ENCODE data around the gene ERC1.

ERC1 gene

GRCh38 chr12:1532375-1533165, 541.5 kb downstream of the ERC1 start:
- Histone ChIP-seq H3K27me3 (ENCODE audit: control insufficient read depth in 1 of 2, insufficient read depth in 1 of 2, low read length in 2 of 2) (no peaks in the 10 kb centered on the region), H3K4me2 (ENCODE audit: low read length, poor library complexity, severe bottlenecking) (peak overlapping the region; percentile 5), H4K8ac (ENCODE audit: low read length) (no peak overlapping the region), H3K9ac (ENCODE audit: low read length) (peak overlapping the region; percentile 83), H2BK15ac (ENCODE audit: low read depth, poor library complexity, severe bottlenecking) (no peak overlapping the region), H3K9me3 (ENCODE audit: control insufficient read depth, low read length) (no peaks in the 10 kb centered on the region), H4K91ac (ENCODE audit: low read length) (no peak overlapping the region), H3K23ac (ENCODE audit: low read length in 2 of 2) (no peak overlapping the region), H2BK5ac (ENCODE audit: low read depth, low read length, poor library complexity, severe bottlenecking) (no peak overlapping the region), H3K18ac (ENCODE audit: low read depth in 1 of 2, low read length in 2 of 2) (no peak overlapping the region), H3K36me3 (ENCODE audit: control insufficient read depth in 1 of 2, insufficient read depth in 2 of 2, low read depth in 1 of 2, low read length in 2 of 2) (no peaks in the 10 kb centered on the region), H3K14ac (ENCODE audit: low read length in 2 of 2) (no peak overlapping the region), H2BK120ac (ENCODE audit: low read depth, low read length) (no peak overlapping the region), H2AK5ac (ENCODE audit: low read length, severe bottlenecking) (no peak overlapping the region), H3K4ac (ENCODE audit: low read depth in 1 of 2, low read length in 2 of 2) (no peak overlapping the region), H3K4me1 (ENCODE audit: control insufficient read depth, insufficient read depth, low read depth, low read length) (peaks cover 42% of the 10 kb centered on the region), H2AFZ (ENCODE audit: low read depth, low read length) (no peak overlapping the region), H3K27ac (ENCODE audit: low read length, poor library complexity, severe bottlenecking) (no peak overlapping the region), H3K4me3 (ENCODE audit: insufficient read depth in 1 of 2, low read depth in 1 of 2, low read length in 2 of 2) (peak overlapping the region in 1 of 2 experiments; percentile 87), H3K79me1 (replicated peaks; ENCODE audit: low read length, poor library complexity, severe bottlenecking) (peaks cover 8% of the 10 kb centered on the region), H2BK12ac (ENCODE audit: low read length in 2 of 2) (no peak overlapping the region)
- WGBS, result 92% methylated on average over 10 of the region's 11 CpGs
- DNase-seq, result no peak

- Histone ChIP-seq H3K36me3 (ENCODE audit: control insufficient read depth in 1 of 2, insufficient read depth in 2 of 2, low read depth in 1 of 2, low read length in 2 of 2) (no peaks in the 10 kb centered on the region), H2AFZ (ENCODE audit: low read depth, low read length) (no peak overlapping the region), H2BK120ac (ENCODE audit: low read depth, low read length) (no peak overlapping the region), H3K14ac (ENCODE audit: low read length in 2 of 2) (no peak overlapping the region), H4K8ac (ENCODE audit: low read length) (no peak overlapping the region), H2BK12ac (ENCODE audit: low read length in 2 of 2) (no peak overlapping the region), H2BK5ac (ENCODE audit: low read depth, low read length, poor library complexity, severe bottlenecking) (no peak overlapping the region), H3K4me1 (ENCODE audit: control insufficient read depth, insufficient read depth, low read depth, low read length) (peaks cover 38% of the 10 kb centered on the region), H4K91ac (ENCODE audit: low read length) (no peak overlapping the region), H3K4me3 (ENCODE audit: insufficient read depth in 1 of 2, low read depth in 1 of 2, low read length in 2 of 2) (peak overlapping the region in 1 of 2 experiments; percentile 87), H3K79me1 (replicated peaks; ENCODE audit: low read length, poor library complexity, severe bottlenecking) (peaks cover 9% of the 10 kb centered on the region), H3K4ac (ENCODE audit: low read depth in 1 of 2, low read length in 2 of 2) (no peak overlapping the region), H3K4me2 (ENCODE audit: low read length, poor library complexity, severe bottlenecking) (no peak overlapping the region), H3K9ac (ENCODE audit: low read length) (peak overlapping the region; percentile 63), H3K9me3 (ENCODE audit: control insufficient read depth, low read length) (no peaks in the 10 kb centered on the region), H3K23ac (ENCODE audit: low read length in 2 of 2) (no peak overlapping the region), H3K27ac (ENCODE audit: low read length, poor library complexity, severe bottlenecking) (no peak overlapping the region), H3K27me3 (ENCODE audit: control insufficient read depth in 1 of 2, insufficient read depth in 1 of 2, low read length in 2 of 2) (no peaks in the 10 kb centered on the region), H2AK5ac (ENCODE audit: low read length, severe bottlenecking) (no peak overlapping the region), H3K18ac (ENCODE audit: low read depth in 1 of 2, low read length in 2 of 2) (no peak overlapping the region), H2BK15ac (ENCODE audit: low read depth, poor library complexity, severe bottlenecking) (no peak overlapping the region)
- no peak for DNase-seq
- WGBS, result 92% methylated on average over 7 of the region's 9 CpGs
These were observed 542.2 kb downstream of the ERC1 start for GRCh38 chr12:1533205-1533601.

GRCh38 chr12:1533602-1534304, 542.7 kb downstream of the ERC1 start:
- H2BK15ac ChIP-seq (ENCODE audit: low read depth, poor library complexity, severe bottlenecking), result no peak overlapping the region
- H3K36me3 ChIP-seq (ENCODE audit: control insufficient read depth in 1 of 2, insufficient read depth in 2 of 2, low read depth in 1 of 2, low read length in 2 of 2), result no peaks in the 10 kb centered on the region
- H2BK12ac ChIP-seq (ENCODE audit: low read length in 2 of 2), result no peak overlapping the region
- peak overlapping the region; percentile 41 for H3K27ac ChIP-seq (ENCODE audit: low read length, poor library complexity, severe bottlenecking)
- no peak overlapping the region for H4K91ac ChIP-seq (ENCODE audit: low read length)
- DNase-seq, result no peak
- H3K9me3 ChIP-seq (ENCODE audit: control insufficient read depth, low read length), result no peaks in the 10 kb centered on the region
- peaks cover 37% of the 10 kb centered on the region for H3K4me1 ChIP-seq (ENCODE audit: control insufficient read depth, insufficient read depth, low read depth, low read length)
- peak overlapping the region in 1 of 2 experiments; percentile 87 for H3K4me3 ChIP-seq (ENCODE audit: insufficient read depth in 1 of 2, low read depth in 1 of 2, low read length in 2 of 2)
- no peaks in the 10 kb centered on the region for H3K27me3 ChIP-seq (ENCODE audit: control insufficient read depth in 1 of 2, insufficient read depth in 1 of 2, low read length in 2 of 2)
- peaks cover 10% of the 10 kb centered on the region for H3K79me1 ChIP-seq (replicated peaks; ENCODE audit: low read length, poor library complexity, severe bottlenecking)
- no peak overlapping the region for H2AK5ac ChIP-seq (ENCODE audit: low read length, severe bottlenecking)
- H3K18ac ChIP-seq (ENCODE audit: low read depth in 1 of 2, low read length in 2 of 2), result no peak overlapping the region
- no peak overlapping the region for H2BK120ac ChIP-seq (ENCODE audit: low read depth, low read length)
- H2BK5ac ChIP-seq (ENCODE audit: low read depth, low read length, poor library complexity, severe bottlenecking), result no peak overlapping the region
- H3K9ac ChIP-seq (ENCODE audit: low read length), result peak overlapping the region; percentile 63
- no peak overlapping the region for H4K8ac ChIP-seq (ENCODE audit: low read length)
- H3K4ac ChIP-seq (ENCODE audit: low read depth in 1 of 2, low read length in 2 of 2), result no peak overlapping the region
- WGBS, result 74% methylated on average over 16 of the region's 16 CpGs
- H3K4me2 ChIP-seq (ENCODE audit: low read length, poor library complexity, severe bottlenecking), result peak overlapping the region; percentile 61
- no peak overlapping the region for H3K14ac ChIP-seq (ENCODE audit: low read length in 2 of 2)
- no peak overlapping the region for H3K23ac ChIP-seq (ENCODE audit: low read length in 2 of 2)
- H2AFZ ChIP-seq (ENCODE audit: low read depth, low read length), result no peak overlapping the region

- Histone ChIP-seq H2BK12ac (ENCODE audit: low read length in 2 of 2) (peak overlapping the region in 1 of 2 experiments; percentile 5), H2BK5ac (ENCODE audit: low read depth, low read length, poor library complexity, severe bottlenecking) (no peak overlapping the region), H2BK120ac (ENCODE audit: low read depth, low read length) (no peak overlapping the region), H4K91ac (ENCODE audit: low read length) (no peak overlapping the region), H3K18ac (ENCODE audit: low read depth in 1 of 2, low read length in 2 of 2) (peak overlapping the region in 1 of 2 experiments; percentile 54), H3K9me3 (ENCODE audit: control insufficient read depth, low read length) (no peaks in the 10 kb centered on the region), H3K4ac (ENCODE audit: low read depth in 1 of 2, low read length in 2 of 2) (no peak overlapping the region), H2AFZ (ENCODE audit: low read depth, low read length) (no peak overlapping the region), H3K36me3 (ENCODE audit: control insufficient read depth in 1 of 2, insufficient read depth in 2 of 2, low read depth in 1 of 2, low read length in 2 of 2) (peaks cover 0 to 3% of the 10 kb centered on the region in 2 experiments), H3K4me1 (ENCODE audit: control insufficient read depth, insufficient read depth, low read depth, low read length) (peaks cover 33% of the 10 kb centered on the region), H3K4me2 (ENCODE audit: low read length, poor library complexity, severe bottlenecking) (no peak overlapping the region), H3K4me3 (ENCODE audit: insufficient read depth in 1 of 2, low read depth in 1 of 2, low read length in 2 of 2) (no peak overlapping the region), H2AK5ac (ENCODE audit: low read length, severe bottlenecking) (no peak overlapping the region), H4K8ac (ENCODE audit: low read length) (peak overlapping the region; percentile 29), H3K27ac (ENCODE audit: low read length, poor library complexity, severe bottlenecking) (peak overlapping the region; percentile 30), H3K79me1 (replicated peaks; ENCODE audit: low read length, poor library complexity, severe bottlenecking) (peaks cover 15% of the 10 kb centered on the region), H3K23ac (ENCODE audit: low read length in 2 of 2) (no peak overlapping the region), H3K27me3 (ENCODE audit: control insufficient read depth in 1 of 2, insufficient read depth in 1 of 2, low read length in 2 of 2) (no peaks in the 10 kb centered on the region), H2BK15ac (ENCODE audit: low read depth, poor library complexity, severe bottlenecking) (peak overlapping the region; percentile 26), H3K9ac (ENCODE audit: low read length) (no peak overlapping the region), H3K14ac (ENCODE audit: low read length in 2 of 2) (no peak overlapping the region)
- no peak for DNase-seq
- 74% methylated on average over 3 of the region's 3 CpGs for WGBS
These were observed 543.7 kb downstream of the ERC1 start for GRCh38 chr12:1534748-1535147.

Measured in mesenchymal stem cell (in vitro differentiated cells and primary cell).